Occipital lobe (tissue), 2 donors: Measurements from ENCODE around the gene DERL3. TPM values are rescaled to one million over a fixed set of nuclear protein-coding genes. Genes with fewer than 3 reads are reported as not detected.

Experiments used
- DNase-seq: peaks from one replicate; lab custom pipeline; 2025; lab: John Stamatoyannopoulos, UW
- total RNA-seq: library from RNA; depleted of rRNA; stranded (reverse); fragments of >200 nt; gene quantifications from one replicate; pipeline ENCODE4 v1.2.3, GENCODE V29; 2014

DERL3 gene
- total RNA-seq, 1 donor from 2014 or later: 0.62 TPM

GRCh38 chr22:23831781-23832180 is 7.0 kb downstream of the DERL3 start:
- no peak for DNase-seq

- DNase-seq: no peak
Observed at GRCh38 chr22:23831261-23831660, 7.5 kb downstream of the DERL3 start.

GRCh38 chr22:23829845-23830372 is 8.9 kb downstream of the DERL3 start:
- DNase-seq: no peak

GRCh38 chr22:23828800-23829680 is 9.8 kb downstream of the DERL3 start:
- no peak for DNase-seq

- no peak for DNase-seq
Observed at GRCh38 chr22:23827351-23827995, 11.3 kb downstream of the DERL3 start.

- no peak for DNase-seq
Observed at GRCh38 chr22:23826510-23827350, 12.1 kb downstream of the DERL3 start.

- DNase-seq: no peak
Observed at GRCh38 chr22:23825246-23825905, 13.4 kb downstream of the DERL3 start.

- no peak for DNase-seq
Observed at GRCh38 chr22:23824476-23825245, 14.1 kb downstream of the DERL3 start.

- no peak for DNase-seq
Observed at GRCh38 chr22:23823331-23823791, 15.4 kb downstream of the DERL3 start.

- no peak for DNase-seq
Observed at GRCh38 chr22:23822101-23822671, 16.6 kb downstream of the DERL3 start.

GRCh38 chr22:23820748-23821211 is 18.0 kb downstream of the DERL3 start:
- no peak for DNase-seq

GRCh38 chr22:23818541-23818940 is 20.3 kb downstream of the DERL3 start:
- DNase-seq: no peak

- no peak for DNase-seq
Observed at GRCh38 chr22:23817146-23817545, 21.7 kb downstream of the DERL3 start.

- no peak for DNase-seq
Observed at GRCh38 chr22:23816156-23816976, 22.4 kb downstream of the DERL3 start.

- DNase-seq: no peak
Observed at GRCh38 chr22:23815541-23816155, 23.2 kb downstream of the DERL3 start.

GRCh38 chr22:23812378-23812777 is 26.4 kb downstream of the DERL3 start:
- DNase-seq: no peak

- no peak for DNase-seq
Observed at GRCh38 chr22:23806837-23807236, 32.0 kb downstream of the DERL3 start.

GRCh38 chr22:23804781-23805291 is 34.0 kb downstream of the DERL3 start:
- DNase-seq: no peak
